GM18517 (cell line): ENCODE measurements around the gene SFN.
A peak's percentile ranks its signal among the peaks of the same experiment; 100 is the strongest.
"Not testable (repeated sequence)": the region's sequence is repeated elsewhere in the genome, so short reads cannot be mapped to it uniquely, and the experiment has no call there.

Source experiments
- ATAC-seq: cut with Tn5 transposase; IDR thresholded peaks from one replicate; pipeline ENCODE4 v1.9.1; 2021; ENCODE audit warnings: mild to moderate bottlenecking, moderate library complexity; ENCODE audit not compliant: unreplicated experiment

The SFN gene

GRCh38 chr1:26838474-26839338 lies 24.2 kb upstream of the SFN start:
- ATAC-seq, result peak; percentile 82

- ATAC-seq, result no peak
Observed at GRCh38 chr1:26839339-26839722, 23.6 kb upstream of the SFN start.

GRCh38 chr1:26839779-26840178 lies 23.2 kb upstream of the SFN start:
- ATAC-seq, result no peak

- no peak for ATAC-seq
Observed at GRCh38 chr1:26844424-26845196, 18.3 kb upstream of the SFN start.

GRCh38 chr1:26847826-26848225 lies 15.1 kb upstream of the SFN start:
- not testable (repeated sequence) for ATAC-seq

- no peak for ATAC-seq
Observed at GRCh38 chr1:26848499-26848898, 14.4 kb upstream of the SFN start.

- ATAC-seq, result no peak
Observed at GRCh38 chr1:26848941-26849774, 13.8 kb upstream of the SFN start.

- ATAC-seq, result no peak
Observed at GRCh38 chr1:26851106-26851684, 11.8 kb upstream of the SFN start.

- no peak for ATAC-seq
Observed at GRCh38 chr1:26852701-26853100, 10.2 kb upstream of the SFN start.

GRCh38 chr1:26853156-26853555 lies 9.8 kb upstream of the SFN start:
- no peak for ATAC-seq

- no peak for ATAC-seq
Observed at GRCh38 chr1:26853600-26853999, 9.3 kb upstream of the SFN start.

- ATAC-seq, result no peak
Observed at GRCh38 chr1:26854906-26855305, 8.0 kb upstream of the SFN start.

- ATAC-seq, result no peak
Observed at GRCh38 chr1:26855636-26856035, 7.3 kb upstream of the SFN start.

GRCh38 chr1:26856181-26856580 lies 6.8 kb upstream of the SFN start:
- no peak for ATAC-seq

GRCh38 chr1:26856604-26857469 lies 6.1 kb upstream of the SFN start:
- ATAC-seq, result no peak

- no peak for ATAC-seq
Observed at GRCh38 chr1:26857473-26858060, 5.4 kb upstream of the SFN start.

- ATAC-seq, result no peak
Observed at GRCh38 chr1:26858160-26858559, 4.8 kb upstream of the SFN start.

- ATAC-seq, result no peak
Observed at GRCh38 chr1:26858891-26859640, 3.9 kb upstream of the SFN start.

GRCh38 chr1:26861286-26861701 lies 1.7 kb upstream of the SFN start:
- ATAC-seq, result no peak
